Central memory CD4-positive, alpha-beta T cell (primary cell): Measurements from ENCODE around the gene TMEFF2.

Experiments
- DNase-seq: peaks from one replicate; pipeline ENCODE4 v3.0.0; 2022

Gene TMEFF2

DNA sequence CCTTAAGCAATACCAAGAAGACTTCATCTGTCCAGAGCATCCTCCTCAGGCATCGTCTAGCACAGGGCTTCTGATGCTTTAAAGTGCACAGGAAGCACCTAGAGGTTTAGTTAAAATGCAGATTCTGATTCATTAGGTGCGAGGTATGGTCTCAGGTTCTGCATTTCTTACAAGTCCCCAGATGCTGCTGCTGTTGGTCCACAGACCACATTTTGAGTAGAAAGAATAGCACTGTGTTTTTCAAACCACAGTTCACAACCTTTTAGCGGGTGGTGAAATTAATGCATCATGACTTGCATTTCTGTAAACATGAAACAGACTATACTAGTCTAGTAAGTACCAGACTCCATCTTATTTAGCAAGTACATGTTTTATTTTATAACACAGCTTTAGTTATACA is 134.6 kb downstream of the TMEFF2 start:
- DNase-seq: no peak

- no peak for DNase-seq
Measured at GRCh38 chr2:192059266-192059665, 135.5 kb downstream of the TMEFF2 start.

GRCh38 chr2:192053921-192054320 is 140.8 kb downstream of the TMEFF2 start:
- no peak for DNase-seq

- DNase-seq: no peak
Measured at GRCh38 chr2:192051533-192051932, 143.2 kb downstream of the TMEFF2 start.

DNA sequence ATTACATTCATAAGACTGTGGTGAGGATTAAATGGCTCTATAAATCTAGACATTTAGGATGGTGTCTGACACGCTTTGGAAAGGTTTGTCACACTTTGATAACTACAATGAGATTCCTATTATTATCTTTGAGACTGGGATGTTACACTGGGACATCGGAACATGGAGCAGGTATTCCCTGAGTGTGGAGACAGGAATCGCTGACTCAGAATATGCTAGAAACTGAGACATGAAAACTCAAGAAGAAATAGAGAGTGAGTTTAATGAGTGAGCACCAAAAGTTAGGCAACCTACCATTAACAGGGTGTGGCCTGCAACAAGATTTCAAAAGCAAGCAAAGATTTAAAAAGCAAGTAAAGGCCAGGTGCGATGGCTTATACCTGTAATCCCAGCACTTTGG is 145.4 kb downstream of the TMEFF2 start:
- DNase-seq: no peak

- DNase-seq: no peak
Measured at GRCh38 chr2:192047315-192048107, 147.2 kb downstream of the TMEFF2 start.

- no peak for DNase-seq
Measured at GRCh38 chr2:192044496-192044895, 150.2 kb downstream of the TMEFF2 start.

DNA sequence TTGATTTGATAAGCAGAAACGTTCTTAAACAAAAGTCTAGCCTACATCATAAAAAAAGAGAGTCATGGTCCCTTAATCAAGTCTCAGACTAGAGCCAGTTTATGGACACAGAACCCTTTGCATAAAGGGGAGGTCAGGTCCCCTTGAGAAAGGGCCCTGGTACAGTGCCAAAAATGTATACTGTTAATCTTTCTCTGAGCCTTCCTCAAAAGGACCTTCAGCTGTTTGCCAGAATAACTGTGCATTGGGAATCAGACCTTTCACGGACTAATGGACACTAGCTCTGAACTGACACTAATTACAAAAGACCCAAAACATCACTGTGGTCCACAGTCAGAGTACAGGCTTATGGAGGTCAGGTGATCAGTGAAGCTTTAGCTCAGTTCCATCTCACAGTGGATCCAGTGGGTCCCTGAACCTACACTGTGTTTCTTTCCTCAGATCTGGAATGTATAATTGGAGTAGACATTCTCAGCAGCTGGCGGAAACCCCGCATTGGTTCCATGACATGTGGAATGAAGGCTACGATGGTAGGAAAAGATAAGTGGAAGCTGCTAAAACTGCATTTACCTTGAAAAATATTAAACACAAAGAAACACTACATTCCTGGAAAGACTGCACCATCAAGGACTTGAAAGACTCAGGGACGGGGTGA is 151.4 kb downstream of the TMEFF2 start:
- no peak for DNase-seq

- no peak for DNase-seq
Measured at GRCh38 chr2:192042126-192042525, 152.6 kb downstream of the TMEFF2 start.

DNA sequence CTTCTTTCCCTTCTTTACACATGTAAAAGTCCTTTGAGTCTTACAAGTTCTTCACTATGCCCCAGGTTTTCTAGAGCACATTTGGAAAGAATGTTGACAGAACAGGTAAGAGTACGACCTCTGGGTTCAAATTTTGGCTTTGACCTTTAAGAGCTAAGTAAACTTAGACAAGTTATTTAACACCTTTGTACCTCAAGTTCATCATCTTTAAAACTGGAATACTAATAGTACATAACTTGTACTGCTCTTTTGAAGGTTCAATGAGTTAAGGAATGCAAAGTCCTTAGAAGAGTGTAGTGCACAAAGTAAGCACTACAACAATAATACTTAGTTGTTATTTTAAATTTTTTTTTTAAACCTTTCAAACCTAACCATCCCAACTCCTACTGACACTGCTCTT is 156.6 kb downstream of the TMEFF2 start:
- no peak for DNase-seq

DNA sequence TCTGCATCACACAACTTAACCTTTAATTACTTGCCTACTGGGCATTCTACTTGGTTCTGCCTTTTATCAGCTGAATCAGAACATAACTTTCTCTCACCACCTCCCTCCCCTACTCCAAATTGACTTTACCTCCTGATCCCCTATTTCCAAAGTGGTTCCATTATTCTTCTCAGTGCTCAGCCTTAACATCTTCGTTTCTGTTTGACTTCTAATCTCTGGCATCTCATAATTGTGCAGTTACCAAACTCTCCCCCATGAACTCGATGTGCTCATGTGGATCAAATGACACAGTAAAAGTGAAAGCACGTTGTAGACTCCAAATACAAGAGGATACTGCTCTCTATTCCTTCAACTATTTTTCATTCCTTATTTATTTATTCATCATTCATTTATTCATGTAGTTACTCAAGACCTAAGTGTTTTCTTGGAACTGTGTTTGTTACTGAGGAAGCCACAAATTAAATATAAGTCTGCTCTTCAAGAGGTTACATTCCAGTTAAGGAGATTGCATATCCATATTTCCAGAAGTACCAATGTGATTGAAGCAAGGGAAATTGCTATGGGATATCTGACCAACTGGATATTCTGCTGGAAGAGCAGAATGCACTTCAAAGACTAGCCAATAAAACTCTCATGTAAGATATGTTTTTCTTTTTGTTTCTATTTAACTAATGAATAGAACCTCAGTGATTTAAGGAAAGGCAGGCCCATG is 158.8 kb downstream of the TMEFF2 start:
- DNase-seq: no peak

DNA sequence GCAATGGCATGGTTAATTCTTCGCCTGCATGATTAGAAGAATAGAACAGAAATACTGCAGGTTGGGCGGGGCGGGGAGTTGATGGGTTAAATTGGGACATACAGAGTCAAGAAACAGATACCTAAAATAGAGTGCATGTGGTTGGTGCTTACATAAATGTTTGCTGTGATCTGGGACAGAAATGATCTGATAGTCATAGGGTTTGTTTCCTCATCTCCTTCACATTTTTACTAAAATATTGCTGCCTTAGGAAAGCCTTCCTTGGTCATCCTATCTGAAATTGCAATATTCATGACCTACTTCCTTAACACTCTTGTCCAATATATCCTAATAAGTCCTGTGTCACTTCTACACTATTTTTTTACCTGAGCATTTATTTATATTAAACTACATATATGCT is 163.9 kb downstream of the TMEFF2 start:
- no peak for DNase-seq

DNA sequence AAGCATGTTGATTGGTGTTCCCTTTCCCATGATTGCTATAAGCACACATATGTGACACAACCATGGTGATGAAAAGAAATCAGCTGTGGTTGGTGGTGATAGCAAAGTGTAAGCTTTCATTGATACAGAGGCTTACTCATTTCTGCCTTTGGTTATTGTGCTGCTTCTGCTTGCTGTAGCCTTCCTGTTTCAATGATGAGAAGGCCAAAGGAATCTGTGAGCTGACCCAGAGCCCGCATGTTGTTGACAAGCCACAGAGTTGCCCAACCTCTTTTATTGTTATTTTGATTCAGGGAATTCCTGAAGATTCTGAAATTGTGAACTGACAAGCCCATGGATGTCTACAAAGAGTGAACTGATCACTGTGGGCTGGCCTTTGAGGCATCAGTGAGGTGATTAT is 164.4 kb downstream of the TMEFF2 start:
- no peak for DNase-seq

GRCh38 chr2:192029089-192029488 is 165.6 kb downstream of the TMEFF2 start:
- DNase-seq: no peak

GRCh38 chr2:192026825-192027120 is 168.0 kb downstream of the TMEFF2 start:
- no peak for DNase-seq

DNA sequence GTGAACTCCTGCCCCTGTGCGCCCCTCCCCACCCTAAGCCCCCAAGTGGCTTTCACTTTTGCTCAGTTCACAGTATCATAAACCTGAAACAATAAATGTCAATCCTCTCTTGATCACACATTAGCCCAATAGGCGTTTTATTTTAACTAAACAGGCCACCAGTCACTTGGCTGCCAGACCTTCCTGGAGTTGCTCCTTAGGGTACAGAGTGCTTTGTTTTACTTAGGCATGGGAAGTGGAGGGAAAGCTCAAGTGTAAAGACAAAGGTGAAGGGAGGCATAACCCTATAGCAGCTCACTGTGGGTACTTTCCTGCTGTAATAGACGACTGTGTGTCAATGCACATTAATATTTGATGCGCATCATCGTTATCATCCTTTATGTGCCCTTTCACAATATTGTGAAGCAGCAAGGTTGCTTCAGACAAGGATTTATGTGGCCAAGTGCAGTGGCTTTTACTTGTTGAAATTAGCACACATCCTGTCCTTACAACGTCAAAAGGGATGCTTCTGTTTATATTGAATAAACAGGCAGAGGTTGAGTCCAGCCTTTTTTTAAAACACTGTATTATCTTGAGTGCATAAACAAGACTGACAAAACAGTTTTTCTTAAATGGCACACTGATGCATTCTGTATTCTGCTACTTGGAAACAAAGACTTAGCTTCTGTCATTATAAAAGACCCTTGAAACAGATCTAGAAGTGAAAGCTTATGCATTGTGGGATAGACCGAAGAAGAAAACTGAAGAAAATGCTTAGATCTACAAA is 168.5 kb downstream of the TMEFF2 start:
- no peak for DNase-seq

- no peak for DNase-seq
Measured at GRCh38 chr2:192025637-192026036, 169.1 kb downstream of the TMEFF2 start.

DNA sequence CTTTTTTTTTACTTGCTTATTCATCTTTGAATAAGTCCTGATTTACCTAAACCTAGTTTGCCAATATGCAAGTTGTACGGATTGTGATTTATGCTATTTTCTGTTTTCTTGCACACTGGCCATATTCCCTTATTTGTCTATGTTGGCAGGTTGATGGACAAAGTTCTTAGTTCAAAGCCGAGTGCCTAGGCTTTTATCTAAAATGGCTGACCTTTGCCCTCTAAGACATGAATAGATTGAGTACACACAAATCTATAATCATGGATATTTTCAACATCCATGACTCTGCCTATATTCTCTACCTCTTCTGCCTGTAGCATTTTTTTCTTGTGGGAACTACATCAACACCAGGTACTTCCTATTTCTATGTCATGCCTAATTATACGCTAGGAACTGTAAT is 171.7 kb downstream of the TMEFF2 start:
- DNase-seq: no peak

- DNase-seq: no peak
Measured at GRCh38 chr2:192017844-192018243, 176.9 kb downstream of the TMEFF2 start.

GRCh38 chr2:192016265-192016664 is 178.5 kb downstream of the TMEFF2 start:
- no peak for DNase-seq

DNA sequence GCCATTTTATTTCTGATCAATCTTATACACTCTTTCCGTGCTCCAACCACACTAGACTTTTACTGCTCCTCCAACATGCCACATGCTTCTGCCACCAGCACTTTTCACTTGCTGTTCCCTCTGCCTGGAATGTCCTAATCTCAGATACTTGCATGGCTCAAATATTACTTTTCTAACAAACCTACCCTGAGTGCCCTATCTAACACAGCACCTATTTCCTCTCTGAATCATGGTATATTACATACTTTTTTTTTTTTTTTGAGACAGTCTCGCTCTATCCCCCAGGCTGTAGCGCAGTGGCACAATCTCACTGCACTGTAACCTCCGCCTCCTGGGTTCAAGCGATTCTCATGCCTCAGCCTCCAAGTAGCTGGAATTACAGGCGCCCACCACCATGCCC is 181.5 kb downstream of the TMEFF2 start:
- DNase-seq: no peak

GRCh38 chr2:192011196-192011595 is 183.5 kb downstream of the TMEFF2 start:
- DNase-seq: no peak

GRCh38 chr2:192010073-192010472 is 184.7 kb downstream of the TMEFF2 start:
- DNase-seq: no peak
